ENCODE measurements around the gene DOLPP1.
"Not testable (repeated sequence)": the region's sequence is repeated elsewhere in the genome, so short reads cannot be mapped to it uniquely, and the experiment has no call there.

Gene DOLPP1

GRCh38 chr9:129113645-129114304 is 32.9 kb downstream of the DOLPP1 start:
- DNase-seq, result no peak

- no peak for DNase-seq
Measured at GRCh38 chr9:129118799-129119198, 37.9 kb downstream of the DOLPP1 start.

- no peak for DNase-seq
Measured at GRCh38 chr9:129121483-129121882, 40.6 kb downstream of the DOLPP1 start.

GRCh38 chr9:129122133-129122532 is 41.2 kb downstream of the DOLPP1 start:
- no peak for DNase-seq

- DNase-seq, result not testable (repeated sequence)
Measured at GRCh38 chr9:129122976-129123375, 42.1 kb downstream of the DOLPP1 start.

GRCh38 chr9:129124506-129125069 is 43.7 kb downstream of the DOLPP1 start:
- no peak for DNase-seq

- DNase-seq, result no peak
Measured at GRCh38 chr9:129125478-129125877, 44.6 kb downstream of the DOLPP1 start.

- no peak for DNase-seq
Measured at GRCh38 chr9:129126749-129127618, 46.1 kb downstream of the DOLPP1 start.

- no peak for DNase-seq
Measured at GRCh38 chr9:129128689-129129088, 47.8 kb downstream of the DOLPP1 start.

GRCh38 chr9:129130271-129130670 is 49.4 kb downstream of the DOLPP1 start:
- DNase-seq, result not testable (repeated sequence)

- DNase-seq, result no peak
Measured at GRCh38 chr9:129130791-129131190, 49.9 kb downstream of the DOLPP1 start.

GRCh38 chr9:129131300-129132145 is 50.6 kb downstream of the DOLPP1 start:
- DNase-seq, result peak; percentile 85

- no peak for DNase-seq
Measured at GRCh38 chr9:129133082-129133481, 52.2 kb downstream of the DOLPP1 start.

GRCh38 chr9:129135476-129135875 is 54.6 kb downstream of the DOLPP1 start:
- no peak for DNase-seq

GRCh38 chr9:129136446-129137035 is 55.6 kb downstream of the DOLPP1 start:
- DNase-seq, result no peak

GRCh38 chr9:129137292-129138143 is 56.6 kb downstream of the DOLPP1 start:
- no peak for DNase-seq

GRCh38 chr9:129138144-129138462 is 57.2 kb downstream of the DOLPP1 start:
- no peak for DNase-seq

GRCh38 chr9:129138476-129139232 is 57.7 kb downstream of the DOLPP1 start:
- no peak for DNase-seq

- DNase-seq, result peak; percentile 68
Measured at GRCh38 chr9:129139233-129139992, 58.5 kb downstream of the DOLPP1 start.

GRCh38 chr9:129139993-129140396 is 59.1 kb downstream of the DOLPP1 start:
- peak; percentile 79 for DNase-seq
